Muscle of back (tissue), 11 donors: ENCODE measurements around the gene ACP4. TPM values are rescaled to one million over a fixed set of nuclear protein-coding genes. Genes with fewer than 3 reads are reported as not detected.
"Not testable (repeated sequence)": the region's sequence is repeated elsewhere in the genome, so short reads cannot be mapped to it uniquely, and the experiment has no call there.

Source experiments
- DNase-seq, 3 donors: peaks; one replicate each; pipeline versions ENCODE4 v3.0.0 to v3.0.0-alpha.2; 2013
- polyA plus RNA-seq, 10 donors: library from polyadenylated mRNA; unstranded; fragments of 120-200 nt; gene quantifications; one replicate each; pipeline ENCODE4 v1.2.1, GENCODE V29; 2013; ENCODE audit not compliant: insufficient read length in 10 of 10

Gene ACP4
- polyA plus RNA-seq, 10 donors, result 0.13 to 0.24 (median 0.16) TPM; not detected in 6

DNA sequence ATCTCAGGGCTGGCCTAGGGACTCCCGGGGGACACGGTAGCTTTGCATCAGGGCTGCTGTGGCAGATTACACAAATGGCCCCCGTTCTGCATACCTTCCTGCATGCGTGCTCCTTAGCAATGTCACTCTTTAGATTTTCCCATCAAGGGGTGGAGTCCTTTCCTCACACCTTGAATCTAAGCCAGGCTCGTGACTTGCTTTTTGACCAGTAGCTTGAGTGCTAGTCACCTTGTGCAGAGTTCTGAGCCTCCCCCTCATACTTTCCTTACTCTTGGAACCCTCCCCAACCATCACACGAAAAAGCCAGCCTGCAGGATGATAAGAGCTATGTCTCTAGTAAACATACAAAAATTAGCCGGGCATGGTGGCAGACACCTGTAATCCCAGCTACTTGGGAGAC, 16.8 kb upstream of the ACP4 start:
- DNase-seq, result not testable (repeated sequence)

DNA sequence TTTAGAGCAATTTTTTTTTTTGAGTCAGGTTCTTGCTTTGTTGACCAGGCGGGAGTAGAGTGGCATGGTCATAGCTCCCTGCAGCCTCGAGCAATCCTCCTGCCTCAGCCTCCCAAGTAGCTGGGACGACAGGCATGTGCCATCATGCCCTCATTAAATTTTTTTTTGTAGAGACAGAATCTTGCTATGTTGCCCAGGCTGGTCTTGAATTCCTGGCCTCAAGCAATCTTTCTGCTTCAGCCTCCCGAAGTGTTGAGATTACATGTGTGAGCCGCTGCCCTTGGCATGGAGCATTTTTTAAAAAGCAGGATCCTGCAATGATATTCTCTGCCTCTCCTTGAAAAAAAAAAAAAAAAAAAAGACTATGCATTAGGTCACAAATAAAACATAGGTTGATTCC, 14.1 kb upstream of the ACP4 start:
- DNase-seq, result no peak

DNA sequence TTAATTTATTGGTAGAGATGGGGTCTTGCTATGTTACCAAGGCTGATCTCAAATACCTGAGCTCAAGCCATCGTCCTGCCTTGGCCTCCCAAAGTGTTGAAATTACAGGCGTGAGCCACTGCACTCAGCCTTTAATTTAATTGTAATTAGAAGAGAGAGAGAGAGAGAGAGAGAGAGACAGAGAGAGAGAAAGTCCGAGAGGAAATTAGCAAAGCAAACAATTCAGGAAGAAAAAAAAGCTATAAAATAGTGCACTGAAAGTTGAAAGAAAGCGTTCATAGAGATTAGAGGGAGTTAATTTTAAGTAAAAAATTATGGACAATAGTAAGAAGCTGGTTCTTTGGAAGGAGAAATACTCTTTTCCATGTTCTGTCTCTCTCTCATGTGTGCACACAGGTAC, 13.0 kb upstream of the ACP4 start:
- DNase-seq, result no peak

DNA sequence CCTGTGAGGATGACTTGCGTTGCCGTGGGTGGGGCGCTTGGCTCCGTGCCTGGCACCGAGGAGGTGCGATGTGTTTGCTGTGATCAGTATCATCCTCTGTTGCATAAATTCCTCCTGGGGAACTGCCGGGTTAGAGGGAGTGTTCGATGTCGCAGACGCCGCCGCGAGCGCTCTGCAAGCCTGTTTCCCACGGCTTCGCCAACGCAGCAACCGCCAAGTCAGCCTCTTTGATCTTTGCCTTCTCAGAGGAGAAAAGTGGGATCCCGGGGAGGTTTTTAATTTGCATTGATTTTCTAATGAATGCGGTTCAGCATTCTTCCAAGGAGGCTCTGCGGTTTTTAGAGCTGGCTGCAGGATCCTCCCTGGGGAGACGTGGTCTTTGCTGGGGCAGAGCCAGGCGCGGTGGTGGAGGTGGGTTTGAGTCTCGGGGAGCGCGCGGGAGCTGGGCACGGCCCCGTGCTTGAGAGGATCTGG, 12.3 kb upstream of the ACP4 start:
- no peak for DNase-seq

DNA sequence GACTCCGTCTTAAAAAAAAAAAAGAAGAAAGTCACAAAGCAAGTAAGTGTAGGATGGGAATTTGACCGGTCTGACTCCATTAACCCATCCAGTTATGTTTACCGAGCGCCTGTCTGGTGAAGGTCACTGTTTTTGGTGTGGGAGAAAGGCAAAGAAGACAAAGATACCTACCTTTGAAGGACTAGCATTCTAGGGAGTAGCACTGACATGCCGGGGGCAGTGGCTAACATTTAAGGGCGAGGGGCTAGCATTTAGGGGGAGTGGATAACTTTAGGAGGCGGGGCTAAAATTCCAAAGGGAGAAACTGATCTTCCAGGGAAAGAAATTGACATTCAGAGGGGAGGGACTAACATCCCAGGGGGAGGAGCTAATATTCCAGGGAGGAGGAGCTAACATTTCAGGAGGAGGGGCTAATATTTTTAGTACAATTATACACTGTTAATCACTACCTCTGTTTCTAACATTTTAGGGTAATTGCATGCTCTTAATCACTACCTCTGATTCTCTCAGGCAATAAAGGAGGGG, 11.2 kb upstream of the ACP4 start:
- no peak for DNase-seq

DNA sequence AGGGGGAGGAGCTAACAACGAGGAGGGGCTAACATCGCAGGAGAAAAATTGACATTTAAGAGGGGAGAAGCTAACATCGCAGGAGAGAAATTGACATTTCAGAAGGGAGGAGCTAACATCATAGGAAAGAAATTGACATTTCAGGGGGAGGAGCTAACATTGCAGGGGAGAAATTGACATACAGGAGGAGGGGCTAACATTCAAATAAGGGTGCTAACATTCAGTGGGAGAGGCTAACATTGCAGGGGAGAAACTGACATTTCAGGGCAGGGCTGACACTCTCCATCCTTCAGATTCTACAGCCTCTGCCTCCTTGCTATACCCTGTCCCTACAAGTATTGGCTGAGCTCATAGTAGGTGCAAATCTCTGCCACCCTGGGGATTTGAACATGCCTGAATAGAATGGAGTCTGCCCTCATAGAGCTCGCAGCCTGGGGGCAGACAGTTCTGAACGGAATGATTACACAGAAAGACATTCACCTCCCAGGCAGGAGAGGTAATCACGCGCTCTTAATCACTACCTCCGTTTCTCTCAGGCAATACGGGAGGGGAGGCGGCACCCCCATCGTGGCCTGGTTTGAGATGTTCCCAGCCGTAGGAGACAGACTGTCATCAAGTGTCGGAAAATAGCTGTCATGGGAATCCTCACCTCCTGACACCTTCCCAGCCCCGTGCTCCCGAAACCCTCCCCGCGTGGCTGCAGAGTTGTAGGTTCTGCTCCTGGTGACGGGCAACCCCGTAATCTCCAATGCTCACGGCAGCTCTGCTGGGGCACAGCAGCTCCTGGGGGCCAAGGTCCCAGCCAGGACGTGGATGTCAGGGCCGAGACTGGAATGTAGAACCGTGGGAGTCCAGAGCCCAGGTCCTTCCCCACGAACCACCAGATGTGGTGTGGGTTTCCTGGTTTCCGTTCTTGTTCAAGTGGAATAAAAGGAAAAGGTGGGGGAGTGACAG, 10.4 kb upstream of the ACP4 start:
- no peak for DNase-seq

DNA sequence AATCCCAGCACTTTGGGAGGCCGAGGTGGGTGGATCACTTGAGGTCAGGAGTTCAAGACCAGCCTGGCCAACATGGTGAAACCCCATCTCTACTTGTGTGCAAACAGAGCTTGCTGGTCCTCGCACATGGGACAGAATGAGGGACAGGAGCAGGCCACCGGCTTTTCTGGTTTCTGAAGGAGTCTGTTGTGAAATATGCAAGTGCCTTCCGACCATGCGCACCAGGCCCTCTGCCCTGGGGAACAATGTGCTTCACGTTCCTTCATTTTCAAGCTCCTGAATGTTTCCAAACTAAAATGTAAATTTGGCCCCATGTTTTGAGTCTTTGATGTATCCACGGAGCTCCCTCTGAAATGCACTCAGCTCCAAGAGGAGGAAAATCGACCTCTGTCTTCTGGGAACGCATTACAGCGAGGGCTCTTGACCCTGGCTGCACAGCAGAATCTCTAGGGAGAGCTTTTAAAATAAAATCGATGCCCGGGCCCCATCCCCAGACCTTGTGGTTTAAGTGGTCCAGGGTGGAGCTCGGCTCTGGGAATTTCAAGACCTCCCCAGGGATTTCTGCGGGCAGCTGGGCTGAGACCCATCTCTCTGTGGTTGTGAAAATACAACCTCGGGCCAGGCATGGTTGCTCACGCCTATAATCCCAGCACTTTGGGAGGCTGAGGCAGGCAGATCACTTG, 9.3 kb upstream of the ACP4 start:
- DNase-seq, result no peak

DNA sequence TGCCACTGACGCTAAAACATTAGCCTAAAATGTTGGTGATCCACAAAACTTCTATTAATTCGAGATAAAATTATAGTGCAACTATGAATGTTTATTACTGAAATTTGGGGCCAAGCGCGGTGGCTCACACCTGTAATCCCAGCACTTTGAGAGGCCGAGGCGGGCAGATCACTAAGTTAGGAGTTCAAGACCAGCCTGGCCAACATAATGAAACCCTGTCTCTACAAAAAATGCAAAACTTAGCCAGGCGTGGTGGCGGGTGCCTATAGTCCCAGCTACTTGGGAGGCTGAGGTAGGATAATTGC, 6.4 kb upstream of the ACP4 start:
- DNase-seq, result not testable (repeated sequence)

DNA sequence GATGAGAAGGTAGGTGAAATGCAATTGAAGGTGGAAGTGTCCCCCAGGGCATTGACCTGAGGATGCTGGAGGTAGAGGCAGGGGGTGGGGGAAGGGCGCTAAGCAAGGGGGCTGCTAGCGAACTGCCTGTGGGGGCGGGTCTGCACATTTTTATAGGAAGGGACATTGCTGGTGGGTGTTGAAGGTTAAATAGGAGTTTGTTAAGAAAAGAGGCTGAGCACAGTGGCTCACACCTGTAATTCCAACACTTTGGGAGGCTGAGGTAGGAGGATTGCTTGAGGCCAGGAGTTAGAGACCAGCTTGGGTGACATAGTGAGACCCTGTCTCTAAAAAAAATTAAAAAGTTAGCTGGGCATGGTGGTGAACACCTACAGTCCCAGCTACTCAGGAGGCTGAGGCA, 5.5 kb upstream of the ACP4 start:
- DNase-seq, result no peak

DNA sequence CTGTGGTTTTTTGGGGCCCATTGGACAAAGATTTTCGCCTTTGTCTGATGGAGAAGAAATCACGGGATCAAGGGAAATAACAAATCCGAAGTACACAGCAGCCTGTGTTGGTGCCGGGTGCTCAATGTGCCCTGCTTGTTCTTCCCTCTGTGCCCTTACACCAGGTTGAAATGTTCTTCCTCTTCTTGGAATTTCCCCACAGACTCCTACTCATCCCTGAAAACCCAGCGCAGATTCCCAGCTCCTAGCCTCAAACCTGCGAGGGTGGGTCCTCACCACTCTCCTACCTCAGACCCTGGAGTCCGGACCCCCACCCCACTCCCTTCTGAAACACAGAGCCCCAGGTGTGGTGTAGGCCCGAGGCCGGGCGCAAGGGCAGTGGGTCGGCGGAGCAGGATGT, 4.9 kb upstream of the ACP4 start:
- no peak for DNase-seq

DNA sequence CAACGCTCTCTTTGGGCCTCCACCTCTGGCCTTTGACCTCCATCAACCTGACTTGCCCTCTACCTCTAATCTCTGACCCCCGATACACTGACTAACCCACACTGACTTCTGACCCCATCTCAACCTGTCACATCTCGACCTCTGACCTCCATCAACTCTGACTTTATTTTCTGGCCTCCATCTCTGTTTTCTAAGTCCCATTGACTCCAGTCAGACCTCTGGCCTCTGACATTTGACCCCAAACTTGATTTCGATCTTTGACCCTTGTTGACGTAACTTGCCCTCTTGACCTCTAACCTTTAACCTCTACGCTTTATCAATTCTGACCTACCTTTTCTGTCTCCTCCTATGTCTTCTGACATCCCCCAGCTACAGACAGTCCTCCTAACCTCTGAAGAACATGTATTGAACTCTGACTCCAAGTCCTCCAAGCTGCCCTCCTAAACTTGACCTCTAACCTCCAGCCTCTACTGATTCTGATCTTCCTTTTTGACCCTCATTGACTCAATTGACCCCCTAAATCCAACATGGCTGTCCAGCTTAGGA, 780 bp downstream of the ACP4 start:
- DNase-seq, result no peak

DNA sequence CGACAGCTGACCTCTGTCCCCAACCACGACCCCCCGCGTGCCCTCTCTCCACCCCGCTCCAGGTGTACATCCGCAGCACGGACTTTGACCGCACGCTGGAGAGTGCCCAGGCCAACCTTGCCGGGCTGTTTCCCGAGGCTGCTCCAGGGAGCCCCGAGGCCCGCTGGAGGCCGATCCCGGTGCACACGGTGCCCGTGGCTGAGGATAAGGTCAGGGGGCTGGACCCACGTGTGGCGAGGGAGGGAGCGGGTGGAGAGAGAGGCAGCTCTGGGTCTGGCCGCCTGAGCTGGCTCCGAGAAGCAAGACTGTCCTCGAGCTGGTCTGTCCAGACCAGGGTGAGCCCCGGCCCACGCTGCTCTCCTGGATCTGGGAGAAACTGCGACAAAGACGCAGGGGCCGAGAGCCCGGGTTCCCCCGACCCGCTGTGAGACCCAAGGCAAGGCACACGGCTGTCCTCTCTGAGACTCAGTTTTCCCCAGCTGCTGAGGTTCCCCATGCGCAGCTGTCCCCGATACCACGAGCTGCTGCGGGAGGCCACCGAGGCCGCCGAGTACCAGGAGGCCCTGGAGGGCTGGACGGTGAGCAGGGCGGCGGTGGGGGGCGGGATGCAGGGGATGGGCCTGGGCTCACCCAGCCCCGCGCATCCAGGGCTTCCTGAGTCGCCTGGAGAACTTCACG, 1.5 kb downstream of the ACP4 start:
- no peak for DNase-seq

DNA sequence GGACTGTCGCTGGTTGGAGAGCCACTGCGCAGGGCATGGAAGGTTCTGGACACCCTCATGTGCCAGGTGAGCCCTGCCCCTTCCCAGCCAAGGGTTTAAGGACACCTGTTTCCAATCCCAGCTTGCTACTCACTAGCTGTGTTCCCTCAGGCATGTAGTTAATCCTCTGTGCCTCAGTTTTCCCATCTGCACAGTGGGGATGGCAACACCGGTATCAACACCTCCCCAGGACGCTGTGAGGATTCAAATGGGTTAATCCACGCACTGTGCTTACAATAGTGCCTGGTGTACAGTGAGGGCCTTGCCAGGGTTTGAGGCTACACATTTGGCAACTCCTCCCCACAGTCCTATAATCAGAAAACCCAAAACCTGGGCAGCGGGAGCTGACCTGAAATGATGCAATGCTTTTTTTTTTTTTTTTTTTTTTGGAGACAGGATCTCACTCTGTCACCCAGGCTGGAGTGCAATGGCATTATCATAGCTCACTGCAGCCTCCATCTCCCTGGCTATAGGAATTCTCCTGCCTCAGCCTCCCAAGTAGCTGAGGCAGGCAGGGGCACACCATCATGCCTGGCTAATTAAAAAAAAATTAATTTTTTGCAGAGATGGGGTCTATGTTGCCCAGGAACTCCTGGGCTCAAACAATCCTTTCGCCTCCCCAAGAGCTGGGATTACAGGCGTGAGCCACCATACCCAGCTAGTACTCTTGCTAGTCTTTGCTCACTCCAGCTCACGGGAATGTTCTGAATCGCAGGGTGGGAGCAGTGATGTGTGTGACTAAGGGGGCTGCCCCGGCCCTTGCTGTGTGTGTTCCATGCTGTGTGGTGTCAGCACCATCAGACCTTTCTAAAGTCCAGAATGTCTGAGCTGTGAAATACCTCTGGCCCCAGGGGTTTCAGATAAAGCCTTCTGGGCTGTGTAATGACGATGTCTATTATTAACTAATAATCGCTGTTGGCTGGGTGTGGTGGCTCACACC, 2.3 kb downstream of the ACP4 start:
- no peak for DNase-seq

DNA sequence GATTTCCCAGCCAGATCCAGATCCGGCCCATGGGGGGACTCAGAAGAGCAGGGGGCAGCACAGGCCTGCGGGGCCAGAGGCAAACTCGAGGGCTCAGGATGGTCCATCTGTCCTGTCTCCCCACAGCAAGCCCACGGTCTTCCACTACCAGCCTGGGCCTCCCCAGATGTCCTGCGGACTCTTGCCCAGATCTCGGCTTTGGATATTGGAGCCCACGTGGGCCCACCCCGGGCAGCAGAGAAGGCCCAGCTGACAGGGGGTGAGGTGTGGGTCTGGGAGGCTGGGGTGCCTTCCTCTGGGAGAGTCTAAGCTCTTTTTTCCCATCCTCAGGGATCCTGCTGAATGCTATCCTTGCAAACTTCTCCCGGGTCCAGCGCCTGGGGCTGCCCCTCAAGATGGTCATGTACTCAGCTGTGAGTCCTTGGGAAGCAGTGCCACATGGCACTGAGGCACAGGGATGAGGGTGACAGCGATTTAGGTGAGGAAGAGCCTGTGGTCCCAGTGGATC, 3.4 kb downstream of the ACP4 start:
- DNase-seq, result no peak

DNA sequence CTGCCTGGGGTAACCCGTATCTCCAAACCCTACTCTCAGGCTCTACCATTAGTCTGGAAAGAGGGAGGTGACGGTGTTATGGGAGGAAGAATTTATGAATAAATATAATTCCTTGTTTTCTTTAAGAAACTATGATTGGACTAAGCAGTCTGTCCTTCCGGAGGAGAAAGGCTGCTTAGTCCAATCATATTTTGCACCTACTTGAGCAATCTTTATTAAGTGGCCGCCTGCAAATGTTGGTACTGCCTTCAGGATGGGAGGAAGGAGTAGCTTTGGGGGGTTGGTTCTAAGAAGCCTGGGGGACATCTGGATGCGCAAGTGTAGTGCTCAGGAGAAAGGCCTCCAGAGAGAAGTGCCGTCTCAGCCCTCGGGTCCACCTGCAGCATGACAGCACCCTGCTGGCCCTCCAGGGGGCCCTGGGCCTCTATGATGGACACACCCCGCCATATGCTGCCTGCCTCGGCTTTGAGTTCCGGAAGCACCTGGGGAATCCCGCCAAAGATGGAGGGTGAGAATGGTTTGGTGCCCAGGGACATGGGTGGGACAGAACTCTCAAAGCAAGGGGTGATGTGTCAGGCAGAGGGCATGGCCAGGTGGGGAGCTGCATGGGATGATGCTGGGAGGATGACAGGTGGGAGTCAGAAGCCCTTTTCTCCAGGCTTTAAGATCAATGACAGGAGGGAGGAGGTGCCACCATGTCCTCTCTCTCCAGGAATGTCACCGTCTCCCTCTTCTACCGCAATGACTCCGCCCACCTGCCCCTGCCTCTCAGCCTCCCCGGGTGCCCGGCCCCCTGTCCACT, 4.1 kb downstream of the ACP4 start:
- DNase-seq, result no peak

DNA sequence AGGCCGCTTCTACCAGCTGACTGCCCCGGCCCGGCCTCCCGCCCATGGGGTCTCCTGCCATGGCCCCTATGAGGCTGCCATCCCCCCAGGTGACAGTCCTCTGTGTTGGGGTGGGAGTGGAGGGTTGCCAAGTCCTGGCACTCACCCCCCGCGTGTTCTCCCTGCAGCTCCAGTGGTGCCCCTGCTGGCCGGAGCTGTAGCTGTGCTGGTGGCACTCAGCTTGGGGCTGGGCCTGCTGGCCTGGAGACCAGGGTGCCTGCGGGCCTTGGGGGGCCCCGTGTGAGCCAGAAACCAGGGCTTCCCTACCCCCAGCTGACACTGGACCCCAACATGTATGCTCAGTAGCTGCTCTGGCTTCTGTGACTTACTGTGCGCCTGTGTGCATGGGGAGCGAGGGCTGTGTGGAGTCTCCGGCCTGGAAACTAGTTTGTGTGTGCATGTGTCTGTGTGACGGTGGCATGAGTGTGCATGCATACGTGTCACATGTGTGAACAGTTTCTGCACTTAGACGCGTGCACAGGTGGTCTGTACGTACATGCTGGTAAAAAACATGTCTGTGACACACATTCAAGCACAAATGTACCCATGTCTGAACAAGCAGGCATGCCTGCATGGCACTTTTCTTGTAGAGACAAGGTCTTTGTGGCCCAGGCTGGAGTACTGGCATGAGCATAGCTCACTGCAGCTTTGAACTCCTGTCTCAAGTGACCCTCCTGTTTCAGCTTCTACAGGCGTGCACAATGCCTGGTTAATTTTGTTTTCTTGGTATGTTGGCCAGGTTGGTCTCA, 4.9 kb downstream of the ACP4 start:
- DNase-seq, result no peak

DNA sequence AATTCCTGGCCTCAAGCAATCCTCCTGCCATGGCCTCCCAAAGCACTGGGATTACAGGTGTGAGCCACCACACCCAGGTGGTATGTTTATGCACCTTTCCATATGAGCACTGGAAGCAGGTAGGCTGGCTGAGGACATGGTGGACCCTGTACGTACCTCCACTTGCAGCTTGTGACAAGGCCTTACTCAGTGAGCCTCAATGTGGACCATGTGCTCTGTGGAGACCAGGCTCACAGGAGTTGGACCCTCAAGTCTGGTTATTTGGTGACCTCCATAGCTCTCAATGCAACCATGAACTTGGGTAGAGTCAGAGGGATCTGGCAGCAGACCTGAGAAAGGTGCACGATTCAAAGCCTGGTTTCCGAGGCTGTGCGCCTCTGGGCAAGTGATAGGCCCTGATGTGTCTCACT, 5.5 kb downstream of the ACP4 start:
- no peak for DNase-seq

DNA sequence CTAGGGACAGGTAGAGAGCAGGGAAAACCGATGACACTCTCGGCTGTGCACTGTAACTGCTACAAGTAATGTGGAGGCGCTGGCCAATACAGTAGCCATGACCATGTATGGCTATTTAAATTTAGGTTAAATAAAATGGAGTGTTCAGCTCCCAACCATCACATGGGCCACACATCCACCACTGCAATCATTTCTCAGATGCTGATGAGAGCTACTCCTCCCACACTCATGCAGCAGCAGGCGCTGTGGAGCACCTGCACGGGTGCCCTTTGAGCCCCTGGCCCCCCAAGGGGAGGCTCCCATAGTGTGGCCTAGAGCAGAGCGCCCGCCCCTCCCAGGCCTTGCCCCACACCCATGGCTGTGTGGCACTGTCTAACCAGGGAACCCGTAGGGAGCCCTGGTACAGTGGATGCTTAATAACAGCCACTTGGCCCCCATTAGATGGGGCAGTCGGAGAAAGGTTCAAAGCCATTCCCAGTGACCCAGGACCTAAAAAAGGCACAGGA, 6.0 kb downstream of the ACP4 start:
- DNase-seq, result no peak
